ENCODE data around the gene PDLIM1. TPM values are rescaled to one million over a fixed set of nuclear protein-coding genes. Genes with fewer than 3 reads are reported as not detected.
A peak's percentile ranks its signal among the peaks of the same experiment; 100 is the strongest.
"Not testable (repeated sequence)": the region's sequence is repeated elsewhere in the genome, so short reads cannot be mapped to it uniquely, and the experiment has no call there.

The PDLIM1 gene
- polyA plus RNA-seq, 2 donors: 79.9 to 117 TPM

DNA sequence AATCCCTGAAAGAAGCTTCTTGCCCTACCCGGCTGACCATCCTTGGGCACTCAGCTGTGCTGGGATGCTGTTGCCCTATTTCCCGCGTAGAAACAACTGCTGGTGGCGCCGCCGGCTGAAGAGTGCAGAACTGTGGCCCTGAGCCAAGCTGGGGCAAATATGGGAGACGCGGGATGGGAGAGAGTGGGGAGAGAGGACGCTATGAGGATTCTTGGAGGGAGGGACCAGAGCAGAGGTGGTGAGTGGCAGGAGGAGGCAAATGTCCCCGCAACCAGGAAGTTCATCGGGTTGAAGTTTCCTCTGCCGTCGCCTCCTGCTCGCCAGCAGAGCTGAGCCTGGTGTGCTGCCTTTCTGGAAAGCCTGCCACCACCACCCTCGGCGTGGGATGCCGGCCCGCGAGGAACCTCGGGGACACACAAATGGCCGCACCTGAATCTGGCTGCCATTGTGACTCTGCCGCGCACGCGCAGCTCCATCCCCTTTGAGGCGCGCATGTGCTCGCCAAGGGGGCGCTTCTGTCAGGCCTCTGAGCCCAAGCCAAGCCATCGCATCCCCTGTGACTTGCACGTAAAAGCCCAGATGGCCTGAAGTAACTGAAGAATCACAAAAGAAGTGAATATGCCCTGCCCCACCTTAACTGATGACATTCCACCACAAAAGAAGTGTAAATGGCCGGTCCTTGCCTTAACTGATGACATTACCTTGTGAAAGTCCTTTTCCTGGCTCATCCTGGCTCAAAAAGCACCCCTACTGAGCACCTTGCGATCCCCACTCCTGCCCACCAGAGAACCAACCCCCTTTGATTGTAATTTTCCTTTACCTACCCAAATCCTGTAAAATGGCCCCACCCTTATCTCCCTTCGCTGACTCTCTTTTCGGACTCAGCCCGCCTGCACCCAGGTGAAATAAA, 59.9 kb downstream of the PDLIM1 start:
- not testable (repeated sequence) for H3K36me3 ChIP-seq (ENCODE audit: control insufficient read depth in 2 of 2, insufficient read depth in 2 of 2, low read length in 1 of 2); H3K9me3 ChIP-seq (ENCODE audit: control insufficient read depth in 2 of 2, insufficient read depth in 1 of 2, low read depth in 1 of 2, low read length in 1 of 2); H3K4me1 ChIP-seq (ENCODE audit: control insufficient read depth in 2 of 2, insufficient read depth in 2 of 2, low read length in 1 of 2); H3K27ac ChIP-seq (ENCODE audit: low read depth in 2 of 2, low read length in 1 of 2); H3K27me3 ChIP-seq (ENCODE audit: control insufficient read depth in 1 of 2, insufficient read depth in 2 of 2, low read length in 2 of 2)
- peak overlapping the region; percentile 40 to 44 for H3K4me3 ChIP-seq (ENCODE audit: low read depth in 1 of 2, low read length in 2 of 2)
- WGBS, 2 donors: 32 to 50% methylated on average over 30 to 36 of the region's 36 CpGs

DNA sequence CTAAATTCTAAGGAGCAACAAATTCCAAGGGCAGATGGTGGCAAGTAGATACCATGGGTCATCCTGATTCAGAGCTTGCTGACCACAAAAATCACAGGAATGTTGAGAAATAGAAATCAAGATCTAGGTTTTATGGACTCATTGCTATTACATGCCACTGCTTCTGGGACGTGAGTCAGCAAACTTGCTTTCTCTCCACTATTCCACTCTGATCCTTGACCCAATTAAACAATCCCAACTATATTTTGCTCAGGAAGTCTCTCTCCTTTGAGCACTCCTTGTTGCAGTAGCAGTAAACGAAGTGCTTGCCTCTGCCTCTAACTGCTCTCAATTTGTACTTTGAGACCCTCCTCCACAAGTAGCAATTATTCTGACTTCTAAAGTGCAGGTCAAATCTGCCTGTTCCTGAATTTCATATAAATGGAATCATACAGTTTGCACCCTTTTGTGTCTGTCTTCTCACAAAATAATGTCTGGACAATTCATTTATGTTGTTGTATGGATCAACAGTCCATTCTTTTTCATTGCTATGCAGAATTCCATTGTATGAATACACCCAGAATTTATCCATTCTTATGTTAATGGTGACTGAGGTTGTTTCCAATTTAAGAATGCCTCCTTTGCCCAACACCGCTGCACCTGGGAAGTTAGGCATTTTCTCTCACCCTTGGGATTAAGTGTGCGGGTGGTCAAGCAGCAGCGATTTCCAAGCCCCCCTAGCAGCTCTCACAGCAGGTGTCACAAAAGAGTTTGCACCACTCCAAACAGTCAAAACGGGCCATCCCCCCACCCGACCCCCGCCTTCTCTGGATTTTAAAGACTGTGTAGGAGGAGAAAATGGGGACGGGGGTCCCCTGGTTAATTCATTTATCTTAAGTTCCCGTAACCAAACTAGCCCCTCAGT, 60.8 kb downstream of the PDLIM1 start:
- WGBS, 2 donors: 51 to 71% methylated on average over 10 of the region's 10 CpGs
- Histone ChIP-seq H3K9me3 (ENCODE audit: control insufficient read depth in 2 of 2, insufficient read depth in 1 of 2, low read depth in 1 of 2, low read length in 1 of 2) (no peaks in the 10 kb centered on the region), H3K27ac (ENCODE audit: low read depth in 2 of 2, low read length in 1 of 2) (no peak overlapping the region), H3K4me1 (ENCODE audit: control insufficient read depth in 2 of 2, insufficient read depth in 2 of 2, low read length in 1 of 2) (peaks cover 0 to 2% of the 10 kb centered on the region in 2 donors), H3K36me3 (ENCODE audit: control insufficient read depth in 2 of 2, insufficient read depth in 2 of 2, low read length in 1 of 2) (peaks cover 0 to 9% of the 10 kb centered on the region in 2 donors), H3K4me3 (ENCODE audit: low read depth in 1 of 2, low read length in 2 of 2) (peak overlapping the region in 1 of 2 donors; percentile 40), H3K27me3 (ENCODE audit: control insufficient read depth in 1 of 2, insufficient read depth in 2 of 2, low read length in 2 of 2) (no peaks in the 10 kb centered on the region)

DNA sequence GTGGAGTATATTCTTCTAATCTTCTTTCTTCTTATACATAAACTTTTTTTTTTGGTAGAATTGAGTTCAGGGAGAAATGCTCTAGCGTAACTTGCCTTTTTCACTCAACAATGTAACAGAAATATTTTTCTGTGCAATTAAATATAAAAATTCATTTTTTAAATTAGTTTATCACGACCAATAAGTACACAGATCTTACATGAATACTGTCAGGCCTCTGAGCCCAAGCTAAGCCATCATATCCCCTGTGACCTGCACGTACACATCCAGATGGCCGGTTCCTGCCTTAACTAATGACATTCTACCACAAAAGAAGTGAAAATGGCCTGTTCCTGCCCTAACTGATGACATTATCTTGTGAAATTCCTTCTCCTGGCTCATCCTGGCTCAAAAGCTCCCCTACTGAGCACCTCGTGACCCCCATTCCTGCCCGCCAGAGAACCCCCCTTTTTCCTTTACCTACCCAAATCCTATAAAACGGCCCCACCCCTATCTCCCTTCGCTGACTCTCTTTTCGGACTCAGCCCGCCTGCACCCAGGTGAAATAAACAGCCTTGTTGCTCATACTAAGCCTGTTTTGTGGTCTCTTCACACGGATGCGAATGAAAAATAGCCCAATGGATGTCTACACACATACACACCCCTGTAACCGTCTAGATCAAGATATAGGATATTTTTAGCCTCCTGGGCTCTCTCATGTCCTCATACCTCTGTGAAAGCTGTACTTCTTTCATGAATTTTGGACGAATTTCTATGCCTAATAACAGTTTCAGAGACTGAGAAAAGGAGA, 61.7 kb downstream of the PDLIM1 start:
- H3K27me3 ChIP-seq (ENCODE audit: control insufficient read depth in 1 of 2, insufficient read depth in 2 of 2, low read length in 2 of 2); H3K36me3 ChIP-seq (ENCODE audit: control insufficient read depth in 2 of 2, insufficient read depth in 2 of 2, low read length in 1 of 2); H3K4me3 ChIP-seq (ENCODE audit: low read depth in 1 of 2, low read length in 2 of 2); H3K27ac ChIP-seq (ENCODE audit: low read depth in 2 of 2, low read length in 1 of 2); H3K9me3 ChIP-seq (ENCODE audit: control insufficient read depth in 2 of 2, insufficient read depth in 1 of 2, low read depth in 1 of 2, low read length in 1 of 2); H3K4me1 ChIP-seq (ENCODE audit: control insufficient read depth in 2 of 2, insufficient read depth in 2 of 2, low read length in 1 of 2): not testable (repeated sequence)
- 87 to 90% methylated on average over 14 of the region's 14 CpGs for WGBS, 2 donors

DNA sequence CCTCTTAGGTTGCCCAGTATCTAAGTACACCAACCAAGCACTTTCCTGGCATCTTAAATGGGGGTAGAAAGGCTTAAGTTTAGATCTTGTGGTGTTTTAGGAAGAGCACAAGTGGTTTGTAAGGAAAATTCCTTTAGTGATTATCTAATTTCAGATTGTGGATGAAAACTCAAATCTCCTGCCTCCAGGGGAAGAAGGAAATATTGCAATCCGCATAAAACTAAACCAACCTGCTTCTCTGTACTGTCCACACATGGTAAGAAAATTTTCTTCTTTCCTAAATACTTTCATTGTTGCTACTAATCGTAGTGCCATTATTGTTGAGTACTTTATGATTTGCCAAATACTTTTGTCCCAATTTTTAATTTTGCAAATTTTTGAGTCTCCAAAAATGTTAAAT, 65.7 kb downstream of the PDLIM1 start:
- 61 to 68% methylated on average over 2 of the region's 2 CpGs for WGBS, 2 donors
- no peaks in the 10 kb centered on the region for H3K9me3 ChIP-seq (ENCODE audit: control insufficient read depth in 2 of 2, insufficient read depth in 1 of 2, low read depth in 1 of 2, low read length in 1 of 2)
- no peaks in the 10 kb centered on the region for H3K27me3 ChIP-seq (ENCODE audit: control insufficient read depth in 1 of 2, insufficient read depth in 2 of 2, low read length in 2 of 2)
- H3K4me3 ChIP-seq (ENCODE audit: low read depth in 1 of 2, low read length in 2 of 2): no peak overlapping the region
- no peaks in the 10 kb centered on the region for H3K4me1 ChIP-seq (ENCODE audit: control insufficient read depth in 2 of 2, insufficient read depth in 2 of 2, low read length in 1 of 2)
- H3K36me3 ChIP-seq (ENCODE audit: control insufficient read depth in 2 of 2, insufficient read depth in 2 of 2, low read length in 1 of 2): no peaks in the 10 kb centered on the region
- no peak overlapping the region for H3K27ac ChIP-seq (ENCODE audit: low read depth in 2 of 2, low read length in 1 of 2)

DNA sequence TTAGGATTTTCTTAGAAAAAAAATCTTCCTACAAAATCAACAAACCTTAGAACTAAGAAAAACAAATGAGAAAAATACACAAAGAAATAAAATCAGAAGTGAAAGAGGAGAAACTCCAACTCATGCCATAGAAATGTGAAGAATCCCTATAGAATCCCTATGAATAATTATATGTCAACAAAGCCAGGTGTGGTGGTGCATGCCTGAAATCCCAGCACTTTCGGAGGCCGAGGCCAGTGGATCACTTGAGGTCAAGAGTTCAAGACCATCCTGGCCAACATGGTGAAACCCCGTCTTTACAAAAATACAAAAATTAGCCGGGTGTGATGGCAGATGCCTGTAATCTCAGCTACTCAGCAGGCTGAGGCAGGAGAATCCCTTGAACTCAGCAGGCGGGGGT, 69.7 kb downstream of the PDLIM1 start:
- H3K9me3 ChIP-seq (ENCODE audit: control insufficient read depth in 2 of 2, insufficient read depth in 1 of 2, low read depth in 1 of 2, low read length in 1 of 2): no peaks in the 10 kb centered on the region
- H3K27ac ChIP-seq (ENCODE audit: low read depth in 2 of 2, low read length in 1 of 2): no peak overlapping the region
- no peaks in the 10 kb centered on the region for H3K4me1 ChIP-seq (ENCODE audit: control insufficient read depth in 2 of 2, insufficient read depth in 2 of 2, low read length in 1 of 2)
- 70 to 86% methylated on average over 5 of the region's 5 CpGs for WGBS, 2 donors
- H3K27me3 ChIP-seq (ENCODE audit: control insufficient read depth in 1 of 2, insufficient read depth in 2 of 2, low read length in 2 of 2): no peaks in the 10 kb centered on the region
- no peak overlapping the region for H3K4me3 ChIP-seq (ENCODE audit: low read depth in 1 of 2, low read length in 2 of 2)
- no peaks in the 10 kb centered on the region for H3K36me3 ChIP-seq (ENCODE audit: control insufficient read depth in 2 of 2, insufficient read depth in 2 of 2, low read length in 1 of 2)

DNA sequence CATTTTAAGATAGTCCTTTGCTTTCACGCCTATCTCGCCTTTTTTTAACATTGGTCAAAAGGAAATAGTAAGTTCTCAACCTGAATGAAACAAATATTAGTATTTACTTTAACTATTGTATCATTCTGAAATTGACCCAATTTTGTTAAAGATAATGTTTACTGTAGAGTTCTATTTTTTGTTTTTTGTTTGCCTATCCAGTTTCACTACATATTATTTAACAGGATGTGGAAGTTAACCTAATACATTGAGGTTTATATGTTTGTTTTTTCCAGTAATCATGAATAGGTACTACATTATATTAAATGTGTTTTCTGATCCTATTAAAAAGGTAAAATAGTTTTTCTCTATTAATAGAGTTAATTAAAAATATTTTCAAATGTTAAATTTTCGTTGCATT, 70.3 kb downstream of the PDLIM1 start:
- no peaks in the 10 kb centered on the region for H3K36me3 ChIP-seq (ENCODE audit: control insufficient read depth in 2 of 2, insufficient read depth in 2 of 2, low read length in 1 of 2)
- 83 to 89% methylated on average over 3 of the region's 3 CpGs for WGBS, 2 donors
- H3K4me3 ChIP-seq (ENCODE audit: low read depth in 1 of 2, low read length in 2 of 2): no peak overlapping the region
- H3K9me3 ChIP-seq (ENCODE audit: control insufficient read depth in 2 of 2, insufficient read depth in 1 of 2, low read depth in 1 of 2, low read length in 1 of 2): no peaks in the 10 kb centered on the region
- H3K4me1 ChIP-seq (ENCODE audit: control insufficient read depth in 2 of 2, insufficient read depth in 2 of 2, low read length in 1 of 2): no peaks in the 10 kb centered on the region
- H3K27me3 ChIP-seq (ENCODE audit: control insufficient read depth in 1 of 2, insufficient read depth in 2 of 2, low read length in 2 of 2): no peaks in the 10 kb centered on the region
- H3K27ac ChIP-seq (ENCODE audit: low read depth in 2 of 2, low read length in 1 of 2): no peak overlapping the region

DNA sequence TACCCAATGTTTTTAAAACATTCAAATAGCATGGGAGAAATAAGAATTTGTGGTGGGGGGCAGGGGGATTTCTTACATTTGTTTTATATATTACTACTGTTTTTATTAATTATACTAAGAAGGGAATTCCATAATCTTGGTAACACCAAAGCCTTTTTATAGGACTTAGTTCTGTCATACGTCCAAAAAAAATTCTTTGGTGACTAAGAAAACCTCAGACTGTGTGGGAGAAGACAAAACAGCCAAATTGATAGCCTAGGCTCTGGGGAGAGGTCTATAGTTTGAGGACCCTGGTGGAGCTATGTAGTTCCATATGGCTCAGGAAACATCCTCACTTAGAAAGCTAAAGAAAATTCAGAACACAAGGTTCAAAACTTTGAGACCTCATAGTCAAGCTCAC, 73.3 kb downstream of the PDLIM1 start:
- Histone ChIP-seq H3K4me3 (ENCODE audit: low read depth in 1 of 2, low read length in 2 of 2) (no peak overlapping the region), H3K4me1 (ENCODE audit: control insufficient read depth in 2 of 2, insufficient read depth in 2 of 2, low read length in 1 of 2) (no peaks in the 10 kb centered on the region), H3K27me3 (ENCODE audit: control insufficient read depth in 1 of 2, insufficient read depth in 2 of 2, low read length in 2 of 2) (no peaks in the 10 kb centered on the region), H3K36me3 (ENCODE audit: control insufficient read depth in 2 of 2, insufficient read depth in 2 of 2, low read length in 1 of 2) (no peaks in the 10 kb centered on the region), H3K27ac (ENCODE audit: low read depth in 2 of 2, low read length in 1 of 2) (no peak overlapping the region), H3K9me3 (ENCODE audit: control insufficient read depth in 2 of 2, insufficient read depth in 1 of 2, low read depth in 1 of 2, low read length in 1 of 2) (no peaks in the 10 kb centered on the region)
- WGBS, 2 donors: 44 to 75% methylated on average over 1 of the region's 1 CpG

DNA sequence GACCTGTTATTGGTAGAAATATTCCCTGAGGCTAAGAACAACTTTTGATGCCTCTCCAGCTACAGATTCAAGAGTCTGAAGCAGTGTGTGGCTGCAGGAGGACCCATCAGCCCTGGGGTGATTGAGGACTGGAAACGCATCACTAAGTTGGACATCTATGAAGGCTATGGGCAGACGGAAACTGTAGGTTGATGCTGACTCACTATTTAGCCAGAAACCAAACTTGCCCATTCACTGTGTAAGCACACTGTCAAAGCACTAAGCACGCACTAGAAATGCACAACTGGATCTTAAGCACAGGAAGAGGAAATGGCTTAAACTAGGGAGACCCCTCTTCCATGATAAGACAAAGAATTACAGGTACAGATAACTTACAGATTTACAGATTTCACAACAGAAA, 76.0 kb downstream of the PDLIM1 start:
- 61 to 62% methylated on average over 3 of the region's 3 CpGs for WGBS, 2 donors

DNA sequence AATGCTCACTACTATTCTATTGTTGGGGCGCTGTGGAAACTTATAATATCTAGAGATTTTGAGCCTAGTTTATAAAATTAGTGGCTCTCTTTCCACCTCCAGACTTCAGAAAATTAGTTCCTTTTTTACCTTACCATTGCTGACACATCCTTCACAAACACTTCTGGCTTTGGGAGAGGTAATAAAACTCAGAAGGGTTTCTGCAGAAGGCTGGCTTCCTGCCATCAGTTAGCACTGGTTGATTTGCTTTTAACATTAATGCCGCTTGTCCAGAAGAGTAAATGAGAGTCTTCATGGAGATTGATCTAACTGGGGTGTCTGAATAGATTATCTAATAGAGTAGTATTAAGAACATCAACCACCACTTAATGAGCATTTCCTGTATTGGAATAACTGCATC, 76.4 kb downstream of the PDLIM1 start:
- no peaks in the 10 kb centered on the region for H3K27me3 ChIP-seq (ENCODE audit: control insufficient read depth in 1 of 2, insufficient read depth in 2 of 2, low read length in 2 of 2)
- H3K4me1 ChIP-seq (ENCODE audit: control insufficient read depth in 2 of 2, insufficient read depth in 2 of 2, low read length in 1 of 2): no peaks in the 10 kb centered on the region
- H3K27ac ChIP-seq (ENCODE audit: low read depth in 2 of 2, low read length in 1 of 2): no peak overlapping the region
- no peak overlapping the region for H3K4me3 ChIP-seq (ENCODE audit: low read depth in 1 of 2, low read length in 2 of 2)
- H3K9me3 ChIP-seq (ENCODE audit: control insufficient read depth in 2 of 2, insufficient read depth in 1 of 2, low read depth in 1 of 2, low read length in 1 of 2): no peaks in the 10 kb centered on the region
- H3K36me3 ChIP-seq (ENCODE audit: control insufficient read depth in 2 of 2, insufficient read depth in 2 of 2, low read length in 1 of 2): no peaks in the 10 kb centered on the region
- 81 to 88% methylated on average over 2 of the region's 2 CpGs for WGBS, 2 donors

More for the DNA sequence above, 76.0 kb downstream of the PDLIM1 start:
- Histone ChIP-seq H3K27ac (ENCODE audit: low read depth in 2 of 2, low read length in 1 of 2) (no peak overlapping the region), H3K4me3 (ENCODE audit: low read depth in 1 of 2, low read length in 2 of 2) (no peak overlapping the region), H3K36me3 (ENCODE audit: control insufficient read depth in 2 of 2, insufficient read depth in 2 of 2, low read length in 1 of 2) (no peaks in the 10 kb centered on the region), H3K4me1 (ENCODE audit: control insufficient read depth in 2 of 2, insufficient read depth in 2 of 2, low read length in 1 of 2) (no peaks in the 10 kb centered on the region), H3K27me3 (ENCODE audit: control insufficient read depth in 1 of 2, insufficient read depth in 2 of 2, low read length in 2 of 2) (no peaks in the 10 kb centered on the region), H3K9me3 (ENCODE audit: control insufficient read depth in 2 of 2, insufficient read depth in 1 of 2, low read depth in 1 of 2, low read length in 1 of 2) (no peaks in the 10 kb centered on the region)
